ENCODE measurements around the gene COMMD6.

The COMMD6 gene

GRCh38 chr13:75533861-75534260 lies 3.8 kb downstream of the COMMD6 start:
- in situ Hi-C loops (cut with HindIII; ENCODE audit: low sequenced_read_pairs), result no loop called here
- H3K4me3 ChIP-seq (ENCODE audit: low read depth, low read length), result no peak overlapping the region
- TF ChIP-seq CTCF (IDR thresholded peaks at IDR 0.05; ENCODE audit: low read depth, low read length, missing control alignments), result no peak
- DNase-seq (ENCODE audit: low read depth), result no peak

GRCh38 chr13:75530549-75530961 lies 7.1 kb downstream of the COMMD6 start:
- TF ChIP-seq CTCF (IDR thresholded peaks at IDR 0.05; ENCODE audit: low read depth, low read length, missing control alignments), result no peak
- H3K4me3 ChIP-seq (ENCODE audit: low read depth, low read length), result no peak overlapping the region
- no peak for DNase-seq (ENCODE audit: low read depth)
- in situ Hi-C loops (cut with HindIII; ENCODE audit: low sequenced_read_pairs), result no loop called here

GRCh38 chr13:75521956-75522355 lies 15.7 kb downstream of the COMMD6 start:
- DNase-seq (ENCODE audit: low read depth), result no peak
- no peak overlapping the region for H3K4me3 ChIP-seq (ENCODE audit: low read depth, low read length)
- no peak for TF ChIP-seq CTCF (IDR thresholded peaks at IDR 0.05; ENCODE audit: low read depth, low read length, missing control alignments)
- in situ Hi-C loops (cut with HindIII; ENCODE audit: low sequenced_read_pairs), result no loop called here

GRCh38 chr13:75518439-75519088 lies 19.1 kb downstream of the COMMD6 start:
- TF ChIP-seq CTCF (IDR thresholded peaks at IDR 0.05; ENCODE audit: low read depth, low read length, missing control alignments), result no peak
- DNase-seq (ENCODE audit: low read depth), result no peak
- in situ Hi-C loops (cut with HindIII; ENCODE audit: low sequenced_read_pairs), result no loop called here

GRCh38 chr13:75514080-75514995 lies 23.3 kb downstream of the COMMD6 start:
- no peak for DNase-seq (ENCODE audit: low read depth)
- no peak overlapping the region for H3K4me3 ChIP-seq (ENCODE audit: low read depth, low read length)
- in situ Hi-C loops (cut with HindIII; ENCODE audit: low sequenced_read_pairs), result no loop called here
- no peak for TF ChIP-seq CTCF (IDR thresholded peaks at IDR 0.05; ENCODE audit: low read depth, low read length, missing control alignments)

More at GRCh38 chr13:75518439-75519088, 19.1 kb downstream of the COMMD6 start:
- no peak overlapping the region for H3K4me3 ChIP-seq (ENCODE audit: low read depth, low read length)

- TF ChIP-seq CTCF (IDR thresholded peaks at IDR 0.05; ENCODE audit: low read depth, low read length, missing control alignments), result no peak
- H3K4me3 ChIP-seq (ENCODE audit: low read depth, low read length), result no peak overlapping the region
- in situ Hi-C loops (cut with HindIII; ENCODE audit: low sequenced_read_pairs), result no loop called here
- DNase-seq (ENCODE audit: low read depth), result no peak
These were observed 24.4 kb downstream of the COMMD6 start for GRCh38 chr13:75513271-75513670.
